Activated CD8-positive, alpha-beta memory T cell treated with anti-CD3 and anti-CD28 coated beads for 36 hours (primary cell): ENCODE measurements around the gene POLR3GL. TPM values are rescaled to one million over a fixed set of nuclear protein-coding genes. Genes with fewer than 3 reads are reported as not detected.

Experiments used
- CTCF ChIA-PET: fragments of 350-600 bp; sonication (Branson Sonifier 250); formaldehyde crosslinking; loops from one replicate; lab custom pipeline; 2021; ENCODE audit warnings: antibody characterized with exemption; lab: Charles Lee
- POLR2A ChIA-PET: fragments of 350-600 bp; sonication (Branson Sonifier 250); formaldehyde crosslinking; loops from one replicate; lab custom pipeline; 2021; ENCODE audit warnings: antibody characterized with exemption; lab: Charles Lee
- total RNA-seq, 2 experiments: library from RNA; stranded (reverse); gene quantifications; one replicate each; pipeline ENCODE4 v1.2.3, GENCODE V29; 2021

Gene POLR3GL
- total RNA-seq, 2 experiments from 2014 or later: 18.1 to 21.9 TPM

- CTCF ChIA-PET: interaction anchor here (1.2 kb wide), 2 partner anchors 19 to 21 kb away, joined by 3 to 4 read pairs; no protein-coding TSS in a partner anchor
Measured at GRCh38 chr1:145942405-145942804, 22.1 kb upstream of the POLR3GL start.

GRCh38 chr1:145942871-145943270, 21.6 kb upstream of the POLR3GL start:
- ChIA-PET POLR2A (no interaction called here), CTCF (interaction anchor here (0.6 to 1.2 kb wide), 3 partner anchors 20 to 104 kb away, joined by 3 to 4 read pairs (median 3); no protein-coding TSS in a partner anchor)

More at GRCh38 chr1:145942405-145942804, 22.1 kb upstream of the POLR3GL start:
- POLR2A ChIA-PET: no interaction called here

- ChIA-PET CTCF (no interaction called here), POLR2A (interaction anchor here (0.6 kb wide), 1 partner anchor 16 kb away, joined by 4 read pairs; no protein-coding TSS in a partner anchor)
Measured at GRCh38 chr1:145944532-145944931, 20.0 kb upstream of the POLR3GL start.

- ChIA-PET POLR2A (no interaction called here), CTCF (no interaction called here)
Measured at GRCh38 chr1:145946477-145946986, 18.0 kb upstream of the POLR3GL start.

GRCh38 chr1:145947551-145947950, 16.9 kb upstream of the POLR3GL start:
- ChIA-PET POLR2A (no interaction called here), CTCF (no interaction called here)

- CTCF ChIA-PET: interaction anchor here (0.6 kb wide), 1 partner anchor 14 kb away, joined by 3 read pairs; no protein-coding TSS in a partner anchor
- POLR2A ChIA-PET: interaction anchor here (0.6 kb wide), 1 partner anchor 11 kb away, joined by 8 read pairs; no protein-coding TSS in a partner anchor
Measured at GRCh38 chr1:145949219-145949618, 15.3 kb upstream of the POLR3GL start.

GRCh38 chr1:145951526-145951925, 13.0 kb upstream of the POLR3GL start:
- ChIA-PET CTCF (interaction anchor here (1.3 kb wide), 1 partner anchor 41 kb away, joined by 3 read pairs; no protein-coding TSS in a partner anchor), POLR2A (interaction anchor here (0.6 kb wide), 1 partner anchor 23 kb away, joined by 4 read pairs; no protein-coding TSS in a partner anchor)

GRCh38 chr1:145952903-145953302, 11.6 kb upstream of the POLR3GL start:
- ChIA-PET POLR2A (no interaction called here), CTCF (interaction anchor here (0.7 to 1.3 kb wide), 2 partner anchors 19 to 22 kb away, joined by 4 to 5 read pairs; no protein-coding TSS in a partner anchor)

GRCh38 chr1:145953861-145954260, 10.6 kb upstream of the POLR3GL start:
- ChIA-PET POLR2A (interaction anchor here (0.5 to 0.6 kb wide), 3 partner anchors 72 to 1588 kb away, joined by 3 to 7 read pairs (median 4); partner anchors contain the start of gene BCL9), CTCF (no interaction called here)

GRCh38 chr1:145955436-145955835, 9.1 kb upstream of the POLR3GL start:
- POLR2A ChIA-PET: interaction anchor here (0.6 to 0.9 kb wide), 2 partner anchors 28 to 31 kb away, joined by 3 to 5 read pairs; partner anchors contain the start of gene RBM8A
- CTCF ChIA-PET: interaction anchor here (1.0 to 1.2 kb wide), 2 partner anchors 25 to 110 kb away, joined by 3 to 4 read pairs; partner anchors contain the start of gene NUDT17

GRCh38 chr1:145956361-145956760, 8.1 kb upstream of the POLR3GL start:
- POLR2A ChIA-PET: interaction anchor here (2.5 kb wide), 1 partner anchor 29 kb away, joined by 34 read pairs; the partner anchor contains the start of gene RBM8A
- CTCF ChIA-PET: no interaction called here

- CTCF ChIA-PET: interaction anchor here (1.8 to 2.1 kb wide), 2 partner anchors 26 to 30 kb away, joined by 6 to 8 read pairs; partner anchors contain the start of gene RBM8A
- POLR2A ChIA-PET: interaction anchor here (1.3 to 2.5 kb wide), 3 partner anchors 17 to 41 kb away, joined by 3 to 34 read pairs (median 5); partner anchors contain the start of gene RBM8A
Measured at GRCh38 chr1:145956781-145957442, 7.6 kb upstream of the POLR3GL start.

- ChIA-PET CTCF (interaction anchor here (0.5 to 2.1 kb wide), 8 partner anchors 20 to 526 kb away, joined by 3 to 8 read pairs (median 4); partner anchors contain the start of genes NUDT17, PIAS3 and RBM8A), POLR2A (interaction anchor here (0.6 to 2.5 kb wide), 12 partner anchors 12 to 163 kb away, joined by 3 to 34 read pairs (median 4); partner anchors contain the start of genes NUDT17, PEX11B, PIAS3 and RBM8A)
Measured at GRCh38 chr1:145957443-145958319, 6.8 kb upstream of the POLR3GL start, which contains the start of gene LIX1L. TSS of gene LIX1L (minus strand) at chr1:145958017. CDS start at chr1:145957927, 90 bp downstream.

GRCh38 chr1:145958734-145959133, 5.8 kb upstream of the POLR3GL start:
- CTCF ChIA-PET: interaction anchor here (1.3 to 2.1 kb wide), 4 partner anchors 19 to 114 kb away, joined by 3 to 8 read pairs (median 6); partner anchors contain the start of genes NUDT17 and RBM8A
- POLR2A ChIA-PET: interaction anchor here (1.2 to 2.5 kb wide), 5 partner anchors 31 to 40 kb away, joined by 3 to 34 read pairs (median 4); partner anchors contain the start of genes PEX11B and RBM8A

- POLR2A ChIA-PET: interaction anchor here (1.2 to 1.7 kb wide), 4 partner anchors 32 to 40 kb away, joined by 3 to 4 read pairs (median 4); partner anchors contain the start of gene PEX11B
- CTCF ChIA-PET: interaction anchor here (1.9 kb wide), 1 partner anchor 18 kb away, joined by 6 read pairs; no protein-coding TSS in a partner anchor
Measured at GRCh38 chr1:145959333-145959732, 5.2 kb upstream of the POLR3GL start.

GRCh38 chr1:145959957-145960467, 4.5 kb upstream of the POLR3GL start:
- POLR2A ChIA-PET: no interaction called here
- CTCF ChIA-PET: no interaction called here

- ChIA-PET CTCF (no interaction called here), POLR2A (interaction anchor here (0.6 kb wide), 1 partner anchor 91 kb away, joined by 9 read pairs; no protein-coding TSS in a partner anchor)
Measured at GRCh38 chr1:145960468-145961108, 3.9 kb upstream of the POLR3GL start.
